ENCODE results near the gene SLC16A5.

SLC16A5 gene

GRCh38 chr17:75088465-75089417 lies 987 bp downstream of the SLC16A5 start:
- no peak for DNase-seq

- no peak for DNase-seq
These were observed 3.4 kb downstream of the SLC16A5 start for GRCh38 chr17:75090871-75091854.

- DNase-seq: no peak
These were observed 4.1 kb downstream of the SLC16A5 start for GRCh38 chr17:75091855-75092327.

GRCh38 chr17:75093548-75094158 lies 5.9 kb downstream of the SLC16A5 start:
- no peak for DNase-seq

- no peak for DNase-seq
These were observed 7.2 kb downstream of the SLC16A5 start for GRCh38 chr17:75094871-75095399.

- DNase-seq: no peak
These were observed 8.4 kb downstream of the SLC16A5 start for GRCh38 chr17:75096082-75096625.

- DNase-seq: no peak
These were observed 10.1 kb downstream of the SLC16A5 start for GRCh38 chr17:75097865-75098264.

GRCh38 chr17:75098861-75099260 lies 11.1 kb downstream of the SLC16A5 start:
- no peak for DNase-seq

- no peak for DNase-seq
These were observed 12.3 kb downstream of the SLC16A5 start for GRCh38 chr17:75099881-75100595.

- no peak for DNase-seq
These were observed 14.6 kb downstream of the SLC16A5 start for GRCh38 chr17:75102385-75102821.

GRCh38 chr17:75103601-75104554 lies 16.1 kb downstream of the SLC16A5 start:
- DNase-seq: no peak

- DNase-seq: no peak
These were observed 17.6 kb downstream of the SLC16A5 start for GRCh38 chr17:75105126-75106080.

GRCh38 chr17:75108193-75108592 lies 20.4 kb downstream of the SLC16A5 start:
- DNase-seq: no peak

GRCh38 chr17:75109046-75109406 lies 21.3 kb downstream of the SLC16A5 start:
- no peak for DNase-seq

- peak; percentile 82 to 89 (median 85) for DNase-seq
These were observed 21.9 kb downstream of the SLC16A5 start, which contains the start of gene ARMC7 for GRCh38 chr17:75109407-75110233. Gene ARMC7 (plus strand): TSS chr17:75109969. CDS start chr17:75110289, 320 bp downstream.

GRCh38 chr17:75110234-75110937 lies 22.6 kb downstream of the SLC16A5 start:
- DNase-seq: no peak

GRCh38 chr17:75111777-75112335 lies 24.1 kb downstream of the SLC16A5 start:
- DNase-seq: no peak

Data from T-helper 1 cell (primary cell).